ENCODE measurements around the gene ALK. TPM values are rescaled to one million over a fixed set of nuclear protein-coding genes. Genes with fewer than 3 reads are reported as not detected.

The ALK gene
- total and polyA plus RNA-seq, 10 of the 15 experiments (the other 5 are each of a cell fraction or from before 2014, with no cell fraction given): 0.11 TPM; not detected in 9

DNA sequence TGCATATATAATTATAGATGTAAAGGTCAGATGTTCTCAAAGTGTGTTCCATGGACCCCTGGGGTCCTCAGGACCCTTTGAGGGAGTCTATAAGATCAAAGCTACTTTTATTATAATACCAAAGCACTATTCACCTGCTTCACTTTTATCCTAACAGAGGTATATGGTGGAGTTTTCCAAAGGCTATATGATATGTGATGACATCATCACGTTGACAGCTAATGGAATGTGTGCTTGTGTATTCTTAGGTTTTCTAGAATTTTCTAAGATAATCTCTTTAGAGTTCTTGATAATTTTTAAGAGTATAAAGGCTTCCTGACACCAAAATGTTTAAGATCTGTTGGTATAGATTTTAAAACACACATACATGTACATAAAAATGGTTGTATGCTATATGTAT lies 10.4 kb upstream of the ALK start:
- H3K36me3 ChIP-seq (ENCODE audit: control insufficient read depth in 2 of 2, insufficient read depth in 2 of 2, low read length in 1 of 2): no peaks in the 10 kb centered on the region
- no peak for ATAC-seq
- FAIRE-seq: no peak
- H4K20me1 ChIP-seq (ENCODE audit: control insufficient read depth, insufficient read depth): peaks cover 4% of the 10 kb centered on the region; the same call in 1 of the 2 replicates
- RAD21 ChIA-PET (ENCODE audit: unreplicated experiment): no interaction called here
- H3K4me1 ChIP-seq (ENCODE audit: control insufficient read depth, insufficient read depth, low read length): no peaks in the 10 kb centered on the region
- SMC1A ChIA-PET (ENCODE audit: uncharacterized antibody, unreplicated experiment): interaction anchor here (1.3 to 1.5 kb wide), 2 partner anchors 8 to 9 kb away, joined by 3 to 5 read pairs; no protein-coding TSS in a partner anchor
- BruUV-seq (replicated peaks): no TSS peak
- no peak overlapping the region for H2AFZ ChIP-seq (ENCODE audit: control insufficient read depth, low read depth, low read length)
- WGBS (ENCODE audit: insufficient coverage, insufficient replicate concordance, low lambda C conversion rate, missing lambda C conversion rate): 0% methylated on average over 1 of the region's 1 CpG
- CTCF ChIA-PET: interaction anchor here (1.0 to 2.6 kb wide), 2 partner anchors 9 to 140 kb away, joined by 4 to 17 read pairs; no protein-coding TSS in a partner anchor
- H3K9ac ChIP-seq (ENCODE audit: control insufficient read depth, insufficient read depth, low read length): no peak overlapping the region
- DNase-seq (ENCODE audit: low read depth, low spot score): no peak
- H3K9me3 ChIP-seq (replicated peaks; ENCODE audit: control insufficient read depth, insufficient read depth, low read length): no peaks in the 10 kb centered on the region
- no peak overlapping the region for H3K4me2 ChIP-seq (ENCODE audit: control insufficient read depth, insufficient read depth)
- POLR2A ChIA-PET: no interaction called here
- intact Hi-C loops (cut with micrococcal nuclease; ENCODE audit: unreplicated experiment) (no loop called here), in situ Hi-C loops (cut with MboI) (no loop called here)
- no peak overlapping the region for H3K4me3 ChIP-seq
- no peaks in the 10 kb centered on the region for H3K79me2 ChIP-seq (ENCODE audit: control insufficient read depth, insufficient read depth, low read length)
- no peak overlapping the region for H3K27ac ChIP-seq (ENCODE audit: control insufficient read depth, insufficient read depth)
- peaks cover 0 to 2% of the 10 kb centered on the region in 2 experiments; a peak in 1 of 4 replicates for H3K27me3 ChIP-seq (replicated peaks in 1 of 2; ENCODE audit: control insufficient read depth in 2 of 2, insufficient read depth in 2 of 2, low read length in 1 of 2)
- TF ChIP-seq KAT2A (conservative IDR thresholded peaks at IDR 0.05; ENCODE audit: control insufficient read depth, low read depth, low read length) (no peak), MYC (IDR thresholded peaks at IDR 0.05; ENCODE audit: insufficient read depth, insufficient read length, insufficient replicate concordance, low read length, severe bottlenecking) (no peak), SMC3 (IDR thresholded peaks at IDR 0.05; ENCODE audit: borderline replicate concordance, low read length) (no peak), NKRF (conservative IDR thresholded peaks at IDR 0.05) (no peak), MTA2 (IDR thresholded peaks at IDR 0.05; ENCODE audit: low read depth) (no peak), TBL1XR1 (IDR thresholded peaks at IDR 0.05; ENCODE audit: low read depth, low read length) (no peak), NR2C1 (IDR thresholded peaks at IDR 0.05) (no peak), RELB (IDR thresholded peaks at IDR 0.05; ENCODE audit: low read depth) (no peak)
- TF ChIP-seq, protein P1, sequence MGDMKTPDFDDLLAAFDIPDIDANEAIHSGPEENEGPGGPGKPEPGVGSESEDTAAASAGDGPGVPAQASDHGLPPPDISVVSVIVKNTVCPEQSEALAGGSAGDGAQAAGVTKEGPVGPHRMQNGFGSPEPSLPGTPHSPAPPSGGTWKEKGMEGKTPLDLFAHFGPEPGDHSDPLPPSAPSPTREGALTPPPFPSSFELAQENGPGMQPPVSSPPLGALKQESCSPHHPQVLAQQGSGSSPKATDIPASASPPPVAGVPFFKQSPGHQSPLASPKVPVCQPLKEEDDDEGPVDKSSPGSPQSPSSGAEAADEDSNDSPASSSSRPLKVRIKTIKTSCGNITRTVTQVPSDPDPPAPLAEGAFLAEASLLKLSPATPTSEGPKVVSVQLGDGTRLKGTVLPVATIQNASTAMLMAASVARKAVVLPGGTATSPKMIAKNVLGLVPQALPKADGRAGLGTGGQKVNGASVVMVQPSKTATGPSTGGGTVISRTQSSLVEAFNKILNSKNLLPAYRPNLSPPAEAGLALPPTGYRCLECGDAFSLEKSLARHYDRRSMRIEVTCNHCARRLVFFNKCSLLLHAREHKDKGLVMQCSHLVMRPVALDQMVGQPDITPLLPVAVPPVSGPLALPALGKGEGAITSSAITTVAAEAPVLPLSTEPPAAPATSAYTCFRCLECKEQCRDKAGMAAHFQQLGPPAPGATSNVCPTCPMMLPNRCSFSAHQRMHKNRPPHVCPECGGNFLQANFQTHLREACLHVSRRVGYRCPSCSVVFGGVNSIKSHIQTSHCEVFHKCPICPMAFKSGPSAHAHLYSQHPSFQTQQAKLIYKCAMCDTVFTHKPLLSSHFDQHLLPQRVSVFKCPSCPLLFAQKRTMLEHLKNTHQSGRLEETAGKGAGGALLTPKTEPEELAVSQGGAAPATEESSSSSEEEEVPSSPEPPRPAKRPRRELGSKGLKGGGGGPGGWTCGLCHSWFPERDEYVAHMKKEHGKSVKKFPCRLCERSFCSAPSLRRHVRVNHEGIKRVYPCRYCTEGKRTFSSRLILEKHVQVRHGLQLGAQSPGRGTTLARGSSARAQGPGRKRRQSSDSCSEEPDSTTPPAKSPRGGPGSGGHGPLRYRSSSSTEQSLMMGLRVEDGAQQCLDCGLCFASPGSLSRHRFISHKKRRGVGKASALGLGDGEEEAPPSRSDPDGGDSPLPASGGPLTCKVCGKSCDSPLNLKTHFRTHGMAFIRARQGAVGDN (IDR thresholded peaks at IDR 0.05): no peak
- TF ChIP-seq, protein P2, sequence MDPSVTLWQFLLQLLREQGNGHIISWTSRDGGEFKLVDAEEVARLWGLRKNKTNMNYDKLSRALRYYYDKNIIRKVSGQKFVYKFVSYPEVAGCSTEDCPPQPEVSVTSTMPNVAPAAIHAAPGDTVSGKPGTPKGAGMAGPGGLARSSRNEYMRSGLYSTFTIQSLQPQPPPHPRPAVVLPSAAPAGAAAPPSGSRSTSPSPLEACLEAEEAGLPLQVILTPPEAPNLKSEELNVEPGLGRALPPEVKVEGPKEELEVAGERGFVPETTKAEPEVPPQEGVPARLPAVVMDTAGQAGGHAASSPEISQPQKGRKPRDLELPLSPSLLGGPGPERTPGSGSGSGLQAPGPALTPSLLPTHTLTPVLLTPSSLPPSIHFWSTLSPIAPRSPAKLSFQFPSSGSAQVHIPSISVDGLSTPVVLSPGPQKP (IDR thresholded peaks at IDR 0.05; ENCODE audit: low read depth, low read length): no peak
- TF ChIP-seq, protein P3, sequence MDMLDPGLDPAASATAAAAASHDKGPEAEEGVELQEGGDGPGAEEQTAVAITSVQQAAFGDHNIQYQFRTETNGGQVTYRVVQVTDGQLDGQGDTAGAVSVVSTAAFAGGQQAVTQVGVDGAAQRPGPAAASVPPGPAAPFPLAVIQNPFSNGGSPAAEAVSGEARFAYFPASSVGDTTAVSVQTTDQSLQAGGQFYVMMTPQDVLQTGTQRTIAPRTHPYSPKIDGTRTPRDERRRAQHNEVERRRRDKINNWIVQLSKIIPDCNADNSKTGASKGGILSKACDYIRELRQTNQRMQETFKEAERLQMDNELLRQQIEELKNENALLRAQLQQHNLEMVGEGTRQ (IDR thresholded peaks at IDR 0.05; ENCODE audit: borderline replicate concordance, low read depth, low read length): no peak

All from GM12878 (cell line).